VCaP (cell line): ENCODE measurements around the gene MDM2.

Experiments
- H3K27ac ChIP-seq: fragments of 450-650 bp; 2 replicates; pipeline ENCODE4 v1.5.1; 2017
- CTCF ChIP-seq: fragments of 450-650 bp; conservative IDR thresholded peaks from 2 replicates; pipeline ENCODE4 v1.5.1; 2017; ENCODE audit warnings: mild to moderate bottlenecking, moderate library complexity

Gene MDM2

GRCh38 chr12:68792952-68793351 lies 15.0 kb upstream of the MDM2 start:
- no peak for TF ChIP-seq CTCF
- H3K27ac ChIP-seq, result peak overlapping the region; percentile 1; the same call in 1 of the 2 replicates

- peak overlapping the region; percentile 1 for H3K27ac ChIP-seq
- no peak for TF ChIP-seq CTCF
Observed at GRCh38 chr12:68793436-68793835, 14.5 kb upstream of the MDM2 start.

- no peak for TF ChIP-seq CTCF
- peak overlapping the region; percentile 1; the same call in 1 of the 2 replicates for H3K27ac ChIP-seq
Observed at GRCh38 chr12:68793975-68794652, 13.9 kb upstream of the MDM2 start.

- no peak overlapping the region for H3K27ac ChIP-seq
- no peak for TF ChIP-seq CTCF
Observed at GRCh38 chr12:68794653-68795251, 13.2 kb upstream of the MDM2 start.

- TF ChIP-seq CTCF, result no peak
- no peak overlapping the region for H3K27ac ChIP-seq
Observed at GRCh38 chr12:68796399-68796798, 11.6 kb upstream of the MDM2 start.

DNA sequence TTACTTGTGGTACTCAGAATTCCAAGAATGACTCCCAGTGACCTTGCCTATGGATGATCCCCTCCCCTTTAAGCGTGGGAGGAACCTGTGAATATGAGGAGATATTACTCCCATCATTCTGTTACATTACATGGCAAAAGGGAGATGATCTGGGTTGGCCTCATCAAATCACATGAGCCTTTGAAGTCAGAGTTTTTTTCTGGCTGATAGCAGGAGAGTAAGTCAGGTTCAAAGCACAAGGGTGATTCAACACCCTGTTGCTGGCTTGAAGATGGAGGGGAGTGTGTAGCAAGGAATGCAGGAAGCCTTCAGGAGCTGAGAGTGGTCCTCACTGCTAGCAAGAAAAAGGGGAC lies 9.1 kb upstream of the MDM2 start:
- TF ChIP-seq CTCF, result no peak
- no peak overlapping the region for H3K27ac ChIP-seq

DNA sequence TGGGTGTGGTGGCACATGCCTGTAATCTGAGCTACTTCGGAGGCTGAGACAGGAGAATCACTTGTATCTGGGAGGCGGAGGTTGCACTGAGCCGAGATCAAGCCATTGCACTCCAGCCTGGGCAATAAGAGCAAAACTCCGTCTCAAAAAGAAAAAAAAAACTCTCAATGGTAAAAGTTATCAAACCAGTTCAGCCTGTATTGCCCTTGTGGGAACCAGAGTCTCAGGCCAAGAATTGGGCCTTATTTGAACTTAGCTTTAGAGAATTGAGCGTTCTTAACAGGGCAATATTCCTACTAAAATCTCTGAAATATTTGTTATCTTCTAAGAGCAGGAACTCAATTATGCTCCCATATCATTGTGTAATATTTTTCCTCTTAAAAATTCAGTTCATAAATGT lies 7.7 kb upstream of the MDM2 start:
- peak overlapping the region; percentile 58 for H3K27ac ChIP-seq
- TF ChIP-seq CTCF, result no peak

GRCh38 chr12:68801124-68801523 lies 6.9 kb upstream of the MDM2 start:
- peak overlapping the region; percentile 58 for H3K27ac ChIP-seq

GRCh38 chr12:68802372-68802745 lies 5.6 kb upstream of the MDM2 start:
- H3K27ac ChIP-seq, result peak overlapping the region; percentile 58

- H3K27ac ChIP-seq, result peak overlapping the region; percentile 58; the same call in 1 of the 2 replicates
Observed at GRCh38 chr12:68802911-68803651, 4.9 kb upstream of the MDM2 start.
